ENCODE results near the gene REM1. TPM values are rescaled to one million over a fixed set of nuclear protein-coding genes. Genes with fewer than 3 reads are reported as not detected.

Gene REM1
- total and polyA plus RNA-seq, 2 of the 13 experiments (the other 11 are each of a cell fraction or from before 2014, with no cell fraction given): not detected

DNA sequence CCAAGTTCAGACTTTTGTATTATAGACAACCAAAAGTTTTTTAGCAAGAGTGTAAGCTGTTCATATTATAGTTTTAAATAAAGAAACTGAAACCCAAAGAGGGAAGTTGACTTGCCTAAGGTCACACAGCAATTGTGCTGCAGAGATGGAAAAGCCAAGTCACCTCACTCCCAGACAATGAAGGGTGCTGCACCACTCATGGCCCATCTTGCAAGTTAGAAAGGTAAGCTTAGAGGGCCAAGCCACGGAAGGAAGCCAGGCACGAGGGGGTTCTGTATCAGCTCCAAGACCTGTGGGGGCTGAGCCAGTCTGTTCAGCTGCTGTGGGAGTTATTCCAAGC is 1.0 kb upstream of the REM1 start (continued):
- TF ChIP-seq ZNF589 (CRISPR knock-in tag; conservative IDR thresholded peaks at IDR 0.05): no peak
- TF ChIP-seq, protein P1, sequence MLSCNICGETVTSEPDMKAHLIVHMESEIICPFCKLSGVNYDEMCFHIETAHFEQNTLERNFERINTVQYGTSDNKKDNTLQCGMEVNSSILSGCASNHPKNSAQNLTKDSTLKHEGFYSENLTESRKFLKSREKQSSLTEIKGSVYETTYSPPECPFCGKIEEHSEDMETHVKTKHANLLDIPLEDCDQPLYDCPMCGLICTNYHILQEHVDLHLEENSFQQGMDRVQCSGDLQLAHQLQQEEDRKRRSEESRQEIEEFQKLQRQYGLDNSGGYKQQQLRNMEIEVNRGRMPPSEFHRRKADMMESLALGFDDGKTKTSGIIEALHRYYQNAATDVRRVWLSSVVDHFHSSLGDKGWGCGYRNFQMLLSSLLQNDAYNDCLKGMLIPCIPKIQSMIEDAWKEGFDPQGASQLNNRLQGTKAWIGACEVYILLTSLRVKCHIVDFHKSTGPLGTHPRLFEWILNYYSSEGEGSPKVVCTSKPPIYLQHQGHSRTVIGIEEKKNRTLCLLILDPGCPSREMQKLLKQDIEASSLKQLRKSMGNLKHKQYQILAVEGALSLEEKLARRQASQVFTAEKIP (CRISPR knock-in tag; IDR thresholded peaks at IDR 0.05; ENCODE audit: borderline replicate concordance): no peak

DNA sequence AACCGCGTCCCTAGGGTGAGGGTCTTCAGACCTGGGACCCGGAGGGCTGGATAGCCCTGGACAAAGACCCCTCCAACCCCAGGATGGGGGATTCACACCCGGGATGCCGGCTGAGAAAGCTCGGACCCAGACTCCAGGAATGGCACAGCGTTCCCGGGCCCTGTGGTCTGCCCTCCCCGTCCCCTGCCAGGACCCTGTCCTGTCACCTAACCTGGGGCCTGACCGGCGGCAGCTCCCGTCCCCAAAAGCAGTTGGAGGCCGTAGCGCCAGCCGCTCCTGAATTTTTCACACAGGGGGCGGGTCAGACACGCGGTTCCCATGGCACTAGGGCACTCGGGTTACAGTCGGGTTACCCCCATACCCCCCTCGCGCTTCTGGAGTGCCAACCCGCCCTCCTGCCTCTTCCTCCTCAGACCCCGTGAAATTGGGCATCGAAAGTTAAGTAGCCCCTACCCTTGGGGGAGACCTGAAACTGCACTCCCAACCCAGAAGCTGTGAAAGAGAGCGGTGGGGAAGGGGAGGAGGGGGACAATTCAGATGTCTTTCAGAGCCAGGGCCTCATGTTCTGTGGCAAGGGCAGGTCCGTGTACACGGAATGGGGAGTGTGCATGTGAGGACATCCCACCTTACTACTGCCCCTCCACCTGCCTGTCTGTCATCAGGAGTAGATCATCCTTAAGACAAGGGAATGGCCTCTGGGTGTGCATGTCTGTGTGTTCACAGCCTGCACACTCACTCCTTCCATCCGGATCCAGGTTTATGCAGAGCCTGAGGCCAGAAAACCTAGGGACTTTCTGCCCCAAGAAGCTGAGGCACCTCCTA is 595 bp downstream of the REM1 start:
- in situ Hi-C loops (cut with HindIII; ENCODE audit: extremely low pct_ligation_motif_present, low pct_unique_long_range_greater_than_20kb): loop anchor here (10.0 kb wide), 1 partner anchor 59 kb away; no protein-coding TSS in a partner anchor
- POLR2A ChIA-PET: no interaction called here

More for the DNA sequence above, 595 bp downstream of the REM1 start:
- no TSS peak for BruUV-seq (replicated peaks)
- no peak overlapping the region for H2AFZ ChIP-seq (ENCODE audit: low read length)
- no peaks in the 10 kb centered on the region for H3K4me1 ChIP-seq (ENCODE audit: insufficient read depth, low read length)
- 13% methylated on average over 19 of the region's 29 CpGs for WGBS (ENCODE audit: low lambda C conversion rate)
- H3K36me3 ChIP-seq (replicated peaks in 1 of 2; ENCODE audit: control insufficient read depth in 1 of 2, insufficient read depth in 2 of 2, low read length in 2 of 2): no peaks in the 10 kb centered on the region
- H3K27ac ChIP-seq (ENCODE audit: extremely low read length, insufficient read depth, low read length): no peak overlapping the region
- no peak overlapping the region for H3K4me2 ChIP-seq (ENCODE audit: low read depth, low read length)
- H3K79me2 ChIP-seq (ENCODE audit: insufficient read depth, low read length): no peaks in the 10 kb centered on the region
- H4K20me1 ChIP-seq (ENCODE audit: insufficient read depth, low read length): no peaks in the 10 kb centered on the region
- H3K9me3 ChIP-seq (ENCODE audit: low read length): no peaks in the 10 kb centered on the region
- CTCF ChIA-PET (ENCODE audit: low intra/inter-chr PET ratio, low total read pairs): no interaction called here
- intact Hi-C loops (cut with micrococcal nuclease; ENCODE audit: unreplicated experiment): no loop called here
- no peak for FAIRE-seq
- TF ChIP-seq ZNF10 (CRISPR knock-in tag; IDR thresholded peaks at IDR 0.05; ENCODE audit: borderline replicate concordance, low read depth) (no peak), EZH2 (conservative IDR thresholded peaks at IDR 0.05; ENCODE audit: low read depth, low read length) (peak; percentile 46; the same call in 1 of the 2 replicates), ZSCAN30 (CRISPR knock-in tag; IDR thresholded peaks at IDR 0.05) (no peak), ZNF607 (CRISPR knock-in tag; IDR thresholded peaks at IDR 0.05; ENCODE audit: borderline replicate concordance) (no peak), RFXAP (CRISPR knock-in tag; IDR thresholded peaks at IDR 0.05; ENCODE audit: borderline replicate concordance) (no peak), MYC (CRISPR knock-in tag; IDR thresholded peaks at IDR 0.05; ENCODE audit: borderline replicate concordance) (no peak)
- TF ChIP-seq, protein P2, sequence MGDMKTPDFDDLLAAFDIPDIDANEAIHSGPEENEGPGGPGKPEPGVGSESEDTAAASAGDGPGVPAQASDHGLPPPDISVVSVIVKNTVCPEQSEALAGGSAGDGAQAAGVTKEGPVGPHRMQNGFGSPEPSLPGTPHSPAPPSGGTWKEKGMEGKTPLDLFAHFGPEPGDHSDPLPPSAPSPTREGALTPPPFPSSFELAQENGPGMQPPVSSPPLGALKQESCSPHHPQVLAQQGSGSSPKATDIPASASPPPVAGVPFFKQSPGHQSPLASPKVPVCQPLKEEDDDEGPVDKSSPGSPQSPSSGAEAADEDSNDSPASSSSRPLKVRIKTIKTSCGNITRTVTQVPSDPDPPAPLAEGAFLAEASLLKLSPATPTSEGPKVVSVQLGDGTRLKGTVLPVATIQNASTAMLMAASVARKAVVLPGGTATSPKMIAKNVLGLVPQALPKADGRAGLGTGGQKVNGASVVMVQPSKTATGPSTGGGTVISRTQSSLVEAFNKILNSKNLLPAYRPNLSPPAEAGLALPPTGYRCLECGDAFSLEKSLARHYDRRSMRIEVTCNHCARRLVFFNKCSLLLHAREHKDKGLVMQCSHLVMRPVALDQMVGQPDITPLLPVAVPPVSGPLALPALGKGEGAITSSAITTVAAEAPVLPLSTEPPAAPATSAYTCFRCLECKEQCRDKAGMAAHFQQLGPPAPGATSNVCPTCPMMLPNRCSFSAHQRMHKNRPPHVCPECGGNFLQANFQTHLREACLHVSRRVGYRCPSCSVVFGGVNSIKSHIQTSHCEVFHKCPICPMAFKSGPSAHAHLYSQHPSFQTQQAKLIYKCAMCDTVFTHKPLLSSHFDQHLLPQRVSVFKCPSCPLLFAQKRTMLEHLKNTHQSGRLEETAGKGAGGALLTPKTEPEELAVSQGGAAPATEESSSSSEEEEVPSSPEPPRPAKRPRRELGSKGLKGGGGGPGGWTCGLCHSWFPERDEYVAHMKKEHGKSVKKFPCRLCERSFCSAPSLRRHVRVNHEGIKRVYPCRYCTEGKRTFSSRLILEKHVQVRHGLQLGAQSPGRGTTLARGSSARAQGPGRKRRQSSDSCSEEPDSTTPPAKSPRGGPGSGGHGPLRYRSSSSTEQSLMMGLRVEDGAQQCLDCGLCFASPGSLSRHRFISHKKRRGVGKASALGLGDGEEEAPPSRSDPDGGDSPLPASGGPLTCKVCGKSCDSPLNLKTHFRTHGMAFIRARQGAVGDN (CRISPR knock-in tag; IDR thresholded peaks at IDR 0.05): peak; percentile 14; the same call in 1 of the 2 replicates
- peak; percentile 19 for ATAC-seq
- DNase-seq (ENCODE audit: low spot score): no peak
- no peak overlapping the region for H3K9ac ChIP-seq (ENCODE audit: insufficient read depth, low read depth, low read length)
- peaks cover 7 to 56% of the 10 kb centered on the region in 2 experiments; a peak in 3 of 5 replicates for H3K27me3 ChIP-seq (ENCODE audit: control insufficient read depth in 1 of 2, insufficient read depth in 2 of 2, low read length in 2 of 2)
- no peak overlapping the region; a peak in 1 of 6 replicates for H3K4me3 ChIP-seq (replicated peaks in 1 of 3; ENCODE audit: insufficient read depth in 1 of 3, low read depth in 2 of 3, low read length in 3 of 3)

Data from HepG2 (cell line).